ENCODE results near the gene UMODL1. TPM values are rescaled to one million over a fixed set of nuclear protein-coding genes. Genes with fewer than 3 reads are reported as not detected.

Gene UMODL1
- total and polyA plus RNA-seq, 2 donors from 2014 or later: 0.39 TPM; not detected in 1

DNA sequence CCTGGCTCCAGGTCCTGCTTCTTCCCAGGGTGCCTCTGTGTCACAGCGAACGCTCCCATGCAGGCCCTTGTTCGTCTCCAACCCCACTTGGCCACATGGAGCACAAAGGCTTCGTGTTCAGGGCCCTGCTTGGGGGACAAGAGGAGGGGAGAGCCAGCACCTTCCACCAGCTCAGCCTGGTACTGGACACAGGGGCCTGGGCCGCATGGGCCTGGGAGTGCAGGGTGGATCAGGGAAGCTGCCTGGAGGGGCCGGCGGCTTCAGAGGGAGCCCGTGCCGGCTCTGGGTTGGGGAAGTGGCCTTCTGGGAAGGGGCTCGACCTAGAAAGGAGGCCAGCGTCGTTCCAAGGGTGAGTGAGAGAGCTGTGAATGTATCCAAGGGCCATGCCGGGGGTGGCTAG is 53.0 kb downstream of the UMODL1 start:
- H3K4me3 ChIP-seq (ENCODE audit: low read length in 3 of 3): no peak overlapping the region
- no peaks in the 10 kb centered on the region for H3K9me3 ChIP-seq (ENCODE audit: control insufficient read depth in 2 of 3, insufficient read depth in 1 of 3, low read length in 3 of 3)
- H3K4me1 ChIP-seq (ENCODE audit: control insufficient read depth in 2 of 3, insufficient read depth in 2 of 3, low read depth in 1 of 3, low read length in 3 of 3): peaks cover 0 to 2% (median 0%) of the 10 kb centered on the region in 3 donors
- H3K36me3 ChIP-seq (ENCODE audit: control insufficient read depth in 2 of 3, insufficient read depth in 3 of 3, low read length in 3 of 3): no peaks in the 10 kb centered on the region
- no peak for FAIRE-seq
- DNase-seq: peak in 1 of 5 donors; percentile 55
- no peak overlapping the region for H3K27ac ChIP-seq (ENCODE audit: low read depth in 2 of 2, low read length in 2 of 2)
- no peaks in the 10 kb centered on the region for H3K27me3 ChIP-seq (ENCODE audit: control insufficient read depth, insufficient read depth, low read length)
- no peak overlapping the region for H3K9ac ChIP-seq (ENCODE audit: low read length in 3 of 3)
- TF ChIP-seq, protein P1, sequence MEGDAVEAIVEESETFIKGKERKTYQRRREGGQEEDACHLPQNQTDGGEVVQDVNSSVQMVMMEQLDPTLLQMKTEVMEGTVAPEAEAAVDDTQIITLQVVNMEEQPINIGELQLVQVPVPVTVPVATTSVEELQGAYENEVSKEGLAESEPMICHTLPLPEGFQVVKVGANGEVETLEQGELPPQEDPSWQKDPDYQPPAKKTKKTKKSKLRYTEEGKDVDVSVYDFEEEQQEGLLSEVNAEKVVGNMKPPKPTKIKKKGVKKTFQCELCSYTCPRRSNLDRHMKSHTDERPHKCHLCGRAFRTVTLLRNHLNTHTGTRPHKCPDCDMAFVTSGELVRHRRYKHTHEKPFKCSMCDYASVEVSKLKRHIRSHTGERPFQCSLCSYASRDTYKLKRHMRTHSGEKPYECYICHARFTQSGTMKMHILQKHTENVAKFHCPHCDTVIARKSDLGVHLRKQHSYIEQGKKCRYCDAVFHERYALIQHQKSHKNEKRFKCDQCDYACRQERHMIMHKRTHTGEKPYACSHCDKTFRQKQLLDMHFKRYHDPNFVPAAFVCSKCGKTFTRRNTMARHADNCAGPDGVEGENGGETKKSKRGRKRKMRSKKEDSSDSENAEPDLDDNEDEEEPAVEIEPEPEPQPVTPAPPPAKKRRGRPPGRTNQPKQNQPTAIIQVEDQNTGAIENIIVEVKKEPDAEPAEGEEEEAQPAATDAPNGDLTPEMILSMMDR (IDR thresholded peaks at IDR 0.05; ENCODE audit: borderline replicate concordance, extremely low read depth, insufficient read depth): no peak
- intact Hi-C loops (cut with DNase I): no loop called here

DNA sequence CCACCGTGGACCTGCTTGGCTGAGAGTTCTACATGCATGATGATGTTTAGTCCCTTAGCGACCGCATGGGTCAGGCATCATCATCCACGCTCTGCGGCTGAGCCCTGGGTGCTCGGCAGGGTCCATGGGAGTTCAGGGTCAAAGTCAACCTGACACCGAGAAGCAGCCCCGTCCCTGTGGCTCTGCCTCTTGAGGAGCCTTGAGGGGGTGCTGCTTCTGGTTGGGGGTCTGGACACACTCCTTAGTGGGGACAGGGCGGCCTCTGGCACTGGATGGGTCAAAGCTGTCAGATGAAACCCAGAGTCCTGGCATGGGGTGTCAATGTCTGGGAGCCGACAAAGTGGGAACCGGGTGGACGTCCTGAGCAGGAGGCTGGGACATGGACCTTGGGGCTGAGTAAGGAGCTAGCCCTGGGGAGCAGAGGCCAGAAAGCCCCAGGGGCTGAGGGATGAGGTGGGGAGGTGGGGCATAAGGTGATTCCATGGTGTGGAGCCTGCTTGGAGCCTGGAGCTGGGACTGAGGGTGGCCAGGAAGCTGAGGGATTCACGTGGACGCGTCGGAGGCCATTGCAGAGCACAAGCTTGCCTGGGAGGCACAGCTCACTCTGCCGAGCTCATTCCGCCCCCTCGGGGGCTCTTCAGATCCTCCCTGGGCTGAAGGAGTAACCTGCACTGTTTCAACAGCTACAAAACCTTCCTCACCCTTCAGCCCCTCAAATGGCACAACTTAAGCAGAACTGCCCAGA is 53.9 kb downstream of the UMODL1 start:
- H3K9me3 ChIP-seq (ENCODE audit: control insufficient read depth in 2 of 3, insufficient read depth in 1 of 3, low read length in 3 of 3): no peaks in the 10 kb centered on the region
- no peaks in the 10 kb centered on the region for H3K36me3 ChIP-seq (ENCODE audit: control insufficient read depth in 2 of 3, insufficient read depth in 3 of 3, low read length in 3 of 3)
- no peaks in the 10 kb centered on the region for H3K27me3 ChIP-seq (ENCODE audit: control insufficient read depth, insufficient read depth, low read length)
- H3K4me3 ChIP-seq (ENCODE audit: low read length in 3 of 3): no peak overlapping the region
- DNase-seq (peak in 1 of 5 donors; percentile 72), FAIRE-seq (no peak)
- TF ChIP-seq, protein P1 (IDR thresholded peaks at IDR 0.05; ENCODE audit: borderline replicate concordance, extremely low read depth, insufficient read depth): no peak
- no peak overlapping the region for H3K9ac ChIP-seq (ENCODE audit: low read length in 3 of 3)
- no peak overlapping the region for H3K27ac ChIP-seq (ENCODE audit: low read depth in 2 of 2, low read length in 2 of 2)
- H3K4me1 ChIP-seq (ENCODE audit: control insufficient read depth in 2 of 3, insufficient read depth in 2 of 3, low read depth in 1 of 3, low read length in 3 of 3): peaks cover 0 to 2% (median 0%) of the 10 kb centered on the region in 3 donors
- intact Hi-C loops (cut with DNase I): no loop called here

DNA sequence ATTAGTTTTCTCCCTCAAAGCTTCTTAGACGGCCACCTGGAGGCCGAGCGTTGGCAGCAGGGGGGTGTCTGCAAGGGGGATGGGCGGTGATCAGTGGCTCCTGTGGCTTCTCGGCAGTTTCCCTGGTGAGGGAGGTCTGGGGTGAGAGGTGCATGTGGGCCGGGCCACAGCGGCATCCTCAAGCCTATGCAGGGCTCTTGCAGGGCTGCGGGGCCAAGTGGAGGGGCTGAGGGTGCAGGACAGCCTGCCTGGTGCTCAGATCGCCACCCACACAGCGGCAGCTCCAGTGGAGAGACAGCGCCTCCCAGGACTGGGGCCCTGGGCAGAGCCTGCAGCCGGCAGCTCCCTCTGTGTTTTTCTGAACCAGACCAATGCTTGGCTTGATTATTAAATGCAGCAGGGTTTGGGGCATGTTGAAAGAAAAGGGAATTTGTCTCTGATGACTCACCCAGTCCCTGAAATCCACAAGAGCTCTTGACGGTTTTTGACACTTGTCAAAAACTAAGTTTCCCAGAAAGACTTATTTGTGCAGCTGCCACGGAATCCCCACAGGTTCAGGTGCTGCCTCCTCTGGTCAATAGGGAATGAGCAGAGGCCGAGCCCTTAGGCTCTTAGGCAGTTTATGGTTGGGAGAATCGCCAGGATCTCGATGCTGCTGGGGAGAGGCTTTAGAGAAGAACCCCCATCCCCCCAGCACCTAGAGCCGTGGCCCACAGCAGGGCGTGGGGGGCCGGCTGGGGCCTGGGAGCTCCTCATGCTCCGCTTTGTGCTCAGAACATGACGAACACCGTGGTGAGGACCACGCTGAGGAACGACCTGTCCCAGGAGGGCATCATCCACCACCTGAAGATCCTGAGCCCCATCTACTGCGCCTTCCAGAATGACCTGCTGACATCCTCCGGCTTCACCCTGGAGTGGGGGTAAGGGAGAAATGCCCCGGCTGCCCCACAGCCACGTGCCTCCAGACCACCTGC is 54.7 kb downstream of the UMODL1 start:
- no peak overlapping the region for H3K9ac ChIP-seq (ENCODE audit: low read length in 3 of 3)
- FAIRE-seq (no peak), DNase-seq (peak in 1 of 5 donors; percentile 59)
- H3K27me3 ChIP-seq (ENCODE audit: control insufficient read depth, insufficient read depth, low read length): no peaks in the 10 kb centered on the region
- no peak overlapping the region for H3K27ac ChIP-seq (ENCODE audit: low read depth in 2 of 2, low read length in 2 of 2)
- no peaks in the 10 kb centered on the region for H3K9me3 ChIP-seq (ENCODE audit: control insufficient read depth in 2 of 3, insufficient read depth in 1 of 3, low read length in 3 of 3)
- intact Hi-C loops (cut with DNase I): no loop called here
- H3K4me1 ChIP-seq (ENCODE audit: control insufficient read depth in 2 of 3, insufficient read depth in 2 of 3, low read depth in 1 of 3, low read length in 3 of 3): peaks cover 0 to 2% (median 0%) of the 10 kb centered on the region in 3 donors
- no peak overlapping the region for H3K4me3 ChIP-seq (ENCODE audit: low read length in 3 of 3)
- TF ChIP-seq, protein P1 (IDR thresholded peaks at IDR 0.05; ENCODE audit: borderline replicate concordance, extremely low read depth, insufficient read depth): no peak
- no peaks in the 10 kb centered on the region for H3K36me3 ChIP-seq (ENCODE audit: control insufficient read depth in 2 of 3, insufficient read depth in 3 of 3, low read length in 3 of 3)

All from kidney (tissue), 14 donors.